ENCODE results near the gene DLG3.

Gene DLG3

DNA sequence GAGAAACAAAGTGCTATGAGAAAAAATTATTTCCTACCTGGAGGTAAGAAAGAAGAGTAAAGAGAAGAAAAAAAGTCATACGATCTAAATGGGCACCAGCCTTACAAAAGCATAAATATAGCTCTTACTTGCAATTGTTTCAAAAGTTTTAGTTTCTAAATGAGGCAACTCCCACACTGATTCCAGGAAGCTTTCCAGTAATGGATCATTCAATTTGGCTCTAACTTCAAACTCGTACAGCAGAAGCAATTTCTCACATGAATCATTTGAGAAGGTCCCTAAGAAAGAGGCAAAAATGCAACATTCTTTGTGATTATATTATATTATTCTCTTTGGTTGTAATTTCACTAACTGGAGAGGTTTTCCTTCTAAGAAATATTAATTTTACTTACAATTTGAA, 109.9 kb downstream of the DLG3 start:
- no peak overlapping the region for H3K4me3 ChIP-seq (ENCODE audit: low read depth, low read length)
- no peak for TF ChIP-seq CTCF (IDR thresholded peaks at IDR 0.05; ENCODE audit: low read depth, low read length)

GRCh38 chrX:70554948-70555347, 110.3 kb downstream of the DLG3 start:
- H3K4me3 ChIP-seq (ENCODE audit: low read depth, low read length), result no peak overlapping the region
- no peak for TF ChIP-seq CTCF (IDR thresholded peaks at IDR 0.05; ENCODE audit: low read depth, low read length)
